Activated naive CD8-positive, alpha-beta T cell treated with anti-CD3 and anti-CD28 coated beads, Interleukin-2, amount 50 U/mL, for 16 hours (primary cell): Measurements from ENCODE around the gene ANK2.

Experiments used
- DNase-seq: peaks from one replicate; pipeline ENCODE4 v3.0.0-alpha.2; 2020; ENCODE audit warnings: low read depth, low spot score

The ANK2 gene

GRCh38 chr4:113049421-113050370 lies at the start of gene ANK2:
Gene ANK2, plus strand, starts transcription at chr4:113049653. Its CDS starts 76 bp downstream, at chr4:113049729.
- DNase-seq = no peak

GRCh38 chr4:113003841-113004240 lies 45.6 kb upstream of the ANK2 start:
- DNase-seq = no peak

GRCh38 chr4:113004655-113005054 lies 44.8 kb upstream of the ANK2 start:
- no peak for DNase-seq

GRCh38 chr4:113006632-113007031 lies 42.8 kb upstream of the ANK2 start:
- no peak for DNase-seq

- DNase-seq = no peak
Observed at GRCh38 chr4:113007151-113007550, 42.3 kb upstream of the ANK2 start.

GRCh38 chr4:113008135-113008534 lies 41.3 kb upstream of the ANK2 start:
- DNase-seq = no peak

GRCh38 chr4:113008716-113009115 lies 40.7 kb upstream of the ANK2 start:
- no peak for DNase-seq

GRCh38 chr4:113009461-113009860 lies 40.0 kb upstream of the ANK2 start:
- DNase-seq = no peak

GRCh38 chr4:113012122-113012725 lies 37.2 kb upstream of the ANK2 start:
- no peak for DNase-seq

- DNase-seq = no peak
Observed at GRCh38 chr4:113012786-113013185, 36.7 kb upstream of the ANK2 start.

- DNase-seq = no peak
Observed at GRCh38 chr4:113013751-113014150, 35.7 kb upstream of the ANK2 start.

GRCh38 chr4:113016377-113016776 lies 33.1 kb upstream of the ANK2 start:
- DNase-seq = no peak

GRCh38 chr4:113020966-113021365 lies 28.5 kb upstream of the ANK2 start:
- DNase-seq = no peak

- DNase-seq = no peak
Observed at GRCh38 chr4:113024388-113024787, 25.1 kb upstream of the ANK2 start.

GRCh38 chr4:113025416-113025815 lies 24.0 kb upstream of the ANK2 start:
- DNase-seq = no peak

GRCh38 chr4:113026556-113026955 lies 22.9 kb upstream of the ANK2 start:
- DNase-seq = no peak

GRCh38 chr4:113028074-113028473 lies 21.4 kb upstream of the ANK2 start:
- DNase-seq = no peak

- no peak for DNase-seq
Observed at GRCh38 chr4:113031212-113031611, 18.2 kb upstream of the ANK2 start.

GRCh38 chr4:113040793-113041192 lies 8.7 kb upstream of the ANK2 start:
- DNase-seq = no peak

GRCh38 chr4:113042502-113042901 lies 7.0 kb upstream of the ANK2 start:
- DNase-seq = no peak

GRCh38 chr4:113043591-113043990 lies 5.9 kb upstream of the ANK2 start:
- DNase-seq = no peak

GRCh38 chr4:113050371-113050755 lies 910 bp downstream of the ANK2 start:
- no peak for DNase-seq

GRCh38 chr4:113050837-113051236 lies 1.4 kb downstream of the ANK2 start:
- DNase-seq = no peak
